ENCODE results near the gene SLC41A2.

- TF ChIP-seq CTCF (IDR thresholded peaks at IDR 0.05; ENCODE audit: insufficient read depth, low read depth, low read length) (no peak), EZH2 (IDR thresholded peaks at IDR 0.05; ENCODE audit: insufficient read depth, low read length) (no peak)
These were observed 29.9 kb downstream of the SLC41A2 start for GRCh38 chr12:104928036-104928745.
